G401 (cell line): ENCODE data around the gene NEUROD1. TPM values are rescaled to one million over a fixed set of nuclear protein-coding genes. Genes with fewer than 3 reads are reported as not detected.
A peak's percentile ranks its signal among the peaks of the same experiment; 100 is the strongest.

Experiments
- DNase-seq: peaks from one replicate; pipeline ENCODE4 v3.0.0-alpha.2; 2015; ENCODE audit warnings: low spot score
- in situ Hi-C: cut with HindIII; loops from 2 replicates; pipeline ENCODE4 v1.10.0; 2016; ENCODE audit warnings: low sequenced_read_pairs, mixed read lengths
- total RNA-seq: library from RNA; depleted of rRNA; stranded (reverse); fragments of >200 nt; shearing (Covaris generic); gene quantifications from 2 replicates; pipeline ENCODE4 v1.2.3, GENCODE V29; 2014

The NEUROD1 gene
- total RNA-seq, 1 experiment from 2014 or later, result not detected

- no peak for DNase-seq
- in situ Hi-C loops, result no loop called here
These were observed 1.9 kb upstream of the NEUROD1 start for GRCh38 chr2:181682026-181682789.

- DNase-seq, result peak; percentile 62
- in situ Hi-C loops, result no loop called here
These were observed 857 bp upstream of the NEUROD1 start for GRCh38 chr2:181680937-181681811.

GRCh38 chr2:181679544-181679979 lies 755 bp downstream of the NEUROD1 start:
- peak; percentile 58 for DNase-seq
- in situ Hi-C loops, result no loop called here

GRCh38 chr2:181678861-181679543 lies 1.3 kb downstream of the NEUROD1 start:
- peak; percentile 67 for DNase-seq
- in situ Hi-C loops, result no loop called here

- in situ Hi-C loops, result no loop called here
- DNase-seq, result peak; percentile 74
These were observed 2.3 kb downstream of the NEUROD1 start for GRCh38 chr2:181677912-181678586.

- peak; percentile 80 for DNase-seq
- in situ Hi-C loops, result no loop called here
These were observed 5.1 kb downstream of the NEUROD1 start for GRCh38 chr2:181675254-181675653.

- DNase-seq, result peak; percentile 82
- in situ Hi-C loops, result no loop called here
These were observed 5.9 kb downstream of the NEUROD1 start for GRCh38 chr2:181674461-181674860.

- in situ Hi-C loops, result no loop called here
- peak; percentile 93 for DNase-seq
These were observed 7.1 kb downstream of the NEUROD1 start for GRCh38 chr2:181673173-181673572.

GRCh38 chr2:181672255-181673008 lies 7.9 kb downstream of the NEUROD1 start:
- in situ Hi-C loops, result no loop called here
- no peak for DNase-seq

- DNase-seq, result no peak
- in situ Hi-C loops, result no loop called here
These were observed 9.7 kb downstream of the NEUROD1 start for GRCh38 chr2:181670632-181671031.

GRCh38 chr2:181667234-181667633 lies 13.1 kb downstream of the NEUROD1 start:
- in situ Hi-C loops, result no loop called here
- DNase-seq, result no peak

- in situ Hi-C loops, result no loop called here
- peak; percentile 96 for DNase-seq
These were observed 18.0 kb downstream of the NEUROD1 start for GRCh38 chr2:181662287-181662686.

- DNase-seq, result no peak
- in situ Hi-C loops, result no loop called here
These were observed 20.1 kb downstream of the NEUROD1 start for GRCh38 chr2:181660181-181660580.

- in situ Hi-C loops, result no loop called here
- peak; percentile 84 for DNase-seq
These were observed 21.9 kb downstream of the NEUROD1 start for GRCh38 chr2:181658444-181658843.

- DNase-seq, result no peak
- in situ Hi-C loops, result no loop called here
These were observed 22.9 kb downstream of the NEUROD1 start for GRCh38 chr2:181657379-181657778.

GRCh38 chr2:181656450-181657291 lies 23.6 kb downstream of the NEUROD1 start, which contains the start of gene CERKL:
CERKL (minus strand) TSS chr2:181657105; CDS start chr2:181657006, 99 bp downstream.
- peak; percentile 89 for DNase-seq
- in situ Hi-C loops, result no loop called here

GRCh38 chr2:181655519-181655918 lies 24.8 kb downstream of the NEUROD1 start:
- peak; percentile 80 for DNase-seq
- in situ Hi-C loops, result no loop called here
